ENCODE data around the gene ZNF862. TPM values are rescaled to one million over a fixed set of nuclear protein-coding genes. Genes with fewer than 3 reads are reported as not detected.

Gene ZNF862
- total and polyA plus RNA-seq, 2 of the 8 experiments (the other 6 are each of a cell fraction or from before 2014, with no cell fraction given) = 1.8 to 3.9 TPM

DNA sequence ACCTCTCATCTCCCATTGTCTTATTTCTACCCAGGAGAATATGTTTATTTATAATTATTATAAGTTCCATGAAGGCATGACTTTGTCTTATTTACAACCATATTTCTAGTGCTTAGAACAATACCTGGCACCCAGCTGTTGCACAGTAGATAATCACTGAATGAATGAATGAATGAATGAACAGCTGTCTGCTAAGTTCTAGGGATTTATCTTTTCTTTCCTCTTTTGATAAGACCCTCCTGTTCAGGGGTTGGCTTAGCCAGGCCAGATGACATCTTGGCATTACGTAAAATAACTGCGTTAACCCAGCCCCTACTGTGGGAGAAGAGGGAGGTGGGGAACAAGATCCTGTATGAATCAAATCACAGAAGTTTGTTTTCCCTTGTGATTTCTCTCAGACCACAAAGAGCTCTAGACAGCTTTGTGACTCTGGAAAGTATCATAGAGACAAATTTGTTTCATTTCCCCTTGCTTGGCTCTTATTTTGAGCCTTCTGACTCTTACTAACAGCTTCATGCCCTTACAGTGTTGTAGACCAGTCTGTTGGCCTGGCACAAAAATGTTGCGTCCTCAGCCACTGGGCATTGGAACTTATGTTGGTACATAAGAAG is 8.4 kb downstream of the ZNF862 start:
- H3K4me3 ChIP-seq (ENCODE audit: extremely low read depth in 1 of 4, insufficient read depth in 2 of 4, low read depth in 3 of 4, low read length in 4 of 4) = no peak overlapping the region
- no peak overlapping the region for H2BK120ac ChIP-seq (replicated peaks; ENCODE audit: low read depth, low read length)
- no peaks in the 10 kb centered on the region for H3K79me2 ChIP-seq (ENCODE audit: control insufficient read depth in 1 of 2, insufficient read depth in 2 of 2, low read length in 2 of 2)
- H3K4me2 ChIP-seq (ENCODE audit: insufficient read depth in 1 of 2, low read depth in 2 of 2, low read length in 2 of 2) = no peak overlapping the region
- H3K14ac ChIP-seq (ENCODE audit: insufficient read length) = no peak overlapping the region
- no peak overlapping the region for H4K91ac ChIP-seq (replicated peaks; ENCODE audit: insufficient read length, low read length)
- H3K4ac ChIP-seq (replicated peaks; ENCODE audit: insufficient read length, low read depth, low read length) = no peak overlapping the region
- H2BK20ac ChIP-seq (ENCODE audit: low read length) = no peak overlapping the region
- H2AK5ac ChIP-seq (ENCODE audit: low read depth, low read length) = no peak overlapping the region
- no peak overlapping the region for H2AFZ ChIP-seq (ENCODE audit: low read length)
- POLR2A ChIA-PET (ENCODE audit: partially characterized antibody) = no interaction called here
- H3K79me1 ChIP-seq (ENCODE audit: low read depth, low read length) = no peaks in the 10 kb centered on the region
- no peak overlapping the region for H4K5ac ChIP-seq (ENCODE audit: insufficient read length, low read depth, low read length)
- no peak overlapping the region for H3K23ac ChIP-seq (ENCODE audit: insufficient read length)
- no peak overlapping the region for H3K56ac ChIP-seq (replicated peaks; ENCODE audit: insufficient read length, low read depth, low read length)
- no peak overlapping the region for H2BK5ac ChIP-seq (ENCODE audit: low read depth, low read length)
- no peak overlapping the region for H2BK12ac ChIP-seq (ENCODE audit: low read depth, low read length)
- WGBS, 2 experiments (ENCODE audit: extremely low coverage in 1 of 2, insufficient coverage in 1 of 2, insufficient read length in 1 of 2, insufficient replicate concordance in 2 of 2, low coverage in 1 of 2, low lambda C conversion rate in 2 of 2, missing lambda C conversion rate in 1 of 2) = 89% methylated on average over 3 of the region's 3 CpGs; no CpG with 5 or more reads in 1 of the 2 experiments
- H4K20me1 ChIP-seq (replicated peaks in 1 of 2; ENCODE audit: control insufficient read depth in 1 of 2, insufficient read depth in 2 of 2, low read length in 2 of 2) = no peaks in the 10 kb centered on the region
- no peak for TF ChIP-seq POLR2A (IDR thresholded peaks at IDR 0.05; ENCODE audit: control extremely low read depth in 1 of 2, low read depth in 2 of 2, low read length in 2 of 2)
- no peak for TF ChIP-seq HDAC2 (IDR thresholded peaks at IDR 0.05; ENCODE audit: borderline replicate concordance in 1 of 2, low read depth in 2 of 2, low read length in 2 of 2)
- TF ChIP-seq, protein P1, sequence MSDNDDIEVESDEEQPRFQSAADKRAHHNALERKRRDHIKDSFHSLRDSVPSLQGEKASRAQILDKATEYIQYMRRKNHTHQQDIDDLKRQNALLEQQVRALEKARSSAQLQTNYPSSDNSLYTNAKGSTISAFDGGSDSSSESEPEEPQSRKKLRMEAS (IDR thresholded peaks at IDR 0.05) = no peak
- TF ChIP-seq KDM1A (IDR thresholded peaks at IDR 0.05; ENCODE audit: borderline replicate concordance, low read length) = no peak
- TF ChIP-seq CHD1 (IDR thresholded peaks at IDR 0.05; ENCODE audit: low read depth, low read length) = no peak
- TF ChIP-seq, protein P2, sequence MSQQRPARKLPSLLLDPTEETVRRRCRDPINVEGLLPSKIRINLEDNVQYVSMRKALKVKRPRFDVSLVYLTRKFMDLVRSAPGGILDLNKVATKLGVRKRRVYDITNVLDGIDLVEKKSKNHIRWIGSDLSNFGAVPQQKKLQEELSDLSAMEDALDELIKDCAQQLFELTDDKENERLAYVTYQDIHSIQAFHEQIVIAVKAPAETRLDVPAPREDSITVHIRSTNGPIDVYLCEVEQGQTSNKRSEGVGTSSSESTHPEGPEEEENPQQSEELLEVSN (IDR thresholded peaks at IDR 0.05) = no peak
- no peak for TF ChIP-seq FOSL1 (IDR thresholded peaks at IDR 0.05; ENCODE audit: insufficient read depth, low read depth, low read length)
- TF ChIP-seq RAD21 (IDR thresholded peaks at IDR 0.05 in 1 of 2, conservative IDR thresholded peaks at IDR 0.05 in 1 of 2; ENCODE audit: low read depth in 2 of 2, low read length in 2 of 2) = no peak
- no peak for TF ChIP-seq MAFK (IDR thresholded peaks at IDR 0.05; ENCODE audit: low read depth, low read length)
- no peak for TF ChIP-seq SIN3A (conservative IDR thresholded peaks at IDR 0.05 in 1 of 2, IDR thresholded peaks at IDR 0.05 in 1 of 2; ENCODE audit: low read depth in 1 of 2, low read length in 2 of 2)
- no peak for FAIRE-seq
- H3K27me3 ChIP-seq (replicated peaks in 1 of 4; ENCODE audit: control insufficient read depth in 3 of 4, extremely low read depth in 1 of 4, insufficient read depth in 3 of 4, low read length in 3 of 4) = no peaks in the 10 kb centered on the region; a peak in 1 of 7 replicates
- 0 out of 7 replicates have a peak, but pooled peaks cover 0 to 2% (median 0%) of the 10 kb centered on the region in 4 experiments for H3K4me1 ChIP-seq (replicated peaks in 1 of 4; ENCODE audit: control insufficient read depth in 3 of 4, insufficient read depth in 4 of 4, low read length in 3 of 4)
- H2BK15ac ChIP-seq (ENCODE audit: low read length) = no peak overlapping the region
- H4K8ac ChIP-seq (ENCODE audit: extremely low read depth, insufficient read depth, low read length) = no peak overlapping the region
- DNase-seq (ENCODE audit: low read depth in 1 of 2, low spot score in 2 of 2) = no peak
- H3K23me2 ChIP-seq (ENCODE audit: low read depth, low read length) = no peaks in the 10 kb centered on the region
- H3K9ac ChIP-seq (replicated peaks in 1 of 4; ENCODE audit: extremely low read depth in 1 of 4, low read depth in 3 of 4, low read length in 3 of 4) = no peak overlapping the region
- H3K27ac ChIP-seq (ENCODE audit: low read depth, low read length) = no peak overlapping the region
- H3K36me3 ChIP-seq (ENCODE audit: control insufficient read depth in 2 of 4, insufficient read depth in 4 of 4, low read length in 3 of 4) = no peaks in the 10 kb centered on the region
- no peaks in the 10 kb centered on the region for H3K9me3 ChIP-seq (ENCODE audit: insufficient read depth in 2 of 2, low read depth in 1 of 2, low read length in 1 of 2)
- CTCF ChIA-PET (ENCODE audit: partially characterized antibody) = interaction anchor here (0.6 to 13.8 kb wide), 7 partner anchors 11 to 67 kb away, joined by 3 to 209 read pairs (median 3); no protein-coding TSS in a partner anchor
- no peak overlapping the region for H3K18ac ChIP-seq (ENCODE audit: extremely low read depth, low read length)
